HG03064 (cell line): Measurements from ENCODE around the gene CACNA2D2.

Experiments used
- ATAC-seq: cut with Tn5 transposase; IDR thresholded peaks from one replicate; pipeline ENCODE4 v1.9.1; 2021; ENCODE audit warnings: low read depth; ENCODE audit not compliant: unreplicated experiment

Gene CACNA2D2

DNA sequence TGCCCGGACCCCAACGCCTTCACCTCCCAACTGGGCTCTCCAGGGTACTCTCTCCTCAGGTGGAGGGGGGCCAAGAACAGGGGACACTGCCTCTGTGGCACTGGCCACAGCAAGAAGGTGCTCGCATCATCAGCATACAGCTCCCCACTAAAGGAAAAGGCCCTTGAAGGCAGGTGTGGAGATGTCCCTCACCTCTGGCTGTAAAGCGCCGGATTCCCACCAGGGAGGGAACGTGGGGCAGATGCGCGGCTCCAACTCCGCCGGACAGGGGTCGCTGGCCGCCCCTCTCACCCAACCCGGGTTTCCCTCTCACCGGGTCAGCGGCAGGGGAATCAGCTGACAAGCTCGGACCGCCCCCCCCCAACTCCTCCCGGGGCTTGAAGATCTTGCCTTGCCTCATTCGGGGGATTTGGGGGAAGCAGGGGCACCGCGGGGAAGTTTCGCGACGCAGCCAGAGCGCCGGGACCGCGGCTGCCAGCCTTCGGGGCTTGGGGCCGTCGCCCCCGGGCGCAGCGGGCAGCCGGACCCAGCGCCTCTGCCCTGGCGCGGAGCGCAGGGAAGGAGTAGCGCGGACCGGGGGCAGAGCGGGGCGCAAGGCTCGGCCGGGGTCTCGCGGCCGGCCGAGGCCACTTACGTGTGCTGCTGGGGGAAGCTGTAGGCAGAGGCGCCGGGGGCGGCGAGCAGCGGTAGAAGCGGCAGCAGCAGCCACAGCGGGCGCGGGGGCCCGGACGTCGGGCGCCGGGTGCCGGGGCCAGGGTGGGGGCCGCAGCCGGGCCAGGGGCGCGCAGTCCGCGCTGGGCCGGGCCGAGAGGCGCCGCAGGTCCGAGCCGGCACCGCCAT lies 630 bp downstream of the CACNA2D2 start:
- no peak for ATAC-seq

- ATAC-seq = no peak
Observed at GRCh38 chr3:50502225-50502583, 1.2 kb downstream of the CACNA2D2 start.

- no peak for ATAC-seq
Observed at GRCh38 chr3:50495609-50496423, 7.6 kb downstream of the CACNA2D2 start.

GRCh38 chr3:50494126-50494525 lies 9.3 kb downstream of the CACNA2D2 start:
- ATAC-seq = no peak

GRCh38 chr3:50493623-50494022 lies 9.8 kb downstream of the CACNA2D2 start:
- ATAC-seq = no peak

DNA sequence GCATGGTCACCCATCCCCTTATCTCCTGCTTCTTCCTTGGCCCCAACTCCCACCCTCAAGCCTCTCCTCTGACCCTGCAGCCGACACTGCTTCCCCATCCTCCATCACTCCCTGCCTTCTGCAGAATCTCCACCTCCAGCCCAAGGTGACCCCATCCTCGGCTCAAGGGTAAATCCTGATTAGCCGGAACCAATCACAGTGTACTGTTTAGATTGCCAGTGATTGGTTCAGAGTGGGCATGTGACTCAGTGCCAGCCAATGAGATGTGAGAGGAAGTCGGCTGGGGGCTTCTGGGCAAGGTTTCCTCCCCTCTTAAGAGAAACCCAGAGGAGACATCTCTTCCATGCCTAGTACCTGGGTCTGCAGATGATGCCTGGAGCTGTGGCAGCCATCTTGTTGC lies 10.3 kb downstream of the CACNA2D2 start:
- ATAC-seq = no peak

- no peak for ATAC-seq
Observed at GRCh38 chr3:50491023-50491422, 12.4 kb downstream of the CACNA2D2 start.

DNA sequence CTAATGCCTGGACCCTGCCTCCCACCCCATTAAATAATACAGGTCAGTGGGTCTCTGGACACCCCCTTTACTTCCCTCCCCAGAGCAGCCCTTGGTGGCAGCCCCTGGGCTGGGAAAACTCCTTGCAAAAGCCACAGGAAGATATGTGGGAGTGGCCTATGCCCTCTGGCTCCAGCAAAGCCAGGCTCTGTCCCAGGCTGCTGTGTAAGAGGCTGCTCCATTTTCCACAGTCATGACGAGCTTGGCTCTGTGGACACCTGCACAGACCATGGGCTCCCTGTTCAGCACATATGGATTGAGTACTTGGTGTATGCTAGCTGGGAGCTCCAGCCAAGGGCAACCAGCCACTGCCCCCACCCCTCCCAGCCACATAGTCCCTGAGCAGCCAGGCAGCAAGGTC lies 13.0 kb downstream of the CACNA2D2 start:
- ATAC-seq = no peak

GRCh38 chr3:50487181-50487580 lies 16.3 kb downstream of the CACNA2D2 start:
- no peak for ATAC-seq

DNA sequence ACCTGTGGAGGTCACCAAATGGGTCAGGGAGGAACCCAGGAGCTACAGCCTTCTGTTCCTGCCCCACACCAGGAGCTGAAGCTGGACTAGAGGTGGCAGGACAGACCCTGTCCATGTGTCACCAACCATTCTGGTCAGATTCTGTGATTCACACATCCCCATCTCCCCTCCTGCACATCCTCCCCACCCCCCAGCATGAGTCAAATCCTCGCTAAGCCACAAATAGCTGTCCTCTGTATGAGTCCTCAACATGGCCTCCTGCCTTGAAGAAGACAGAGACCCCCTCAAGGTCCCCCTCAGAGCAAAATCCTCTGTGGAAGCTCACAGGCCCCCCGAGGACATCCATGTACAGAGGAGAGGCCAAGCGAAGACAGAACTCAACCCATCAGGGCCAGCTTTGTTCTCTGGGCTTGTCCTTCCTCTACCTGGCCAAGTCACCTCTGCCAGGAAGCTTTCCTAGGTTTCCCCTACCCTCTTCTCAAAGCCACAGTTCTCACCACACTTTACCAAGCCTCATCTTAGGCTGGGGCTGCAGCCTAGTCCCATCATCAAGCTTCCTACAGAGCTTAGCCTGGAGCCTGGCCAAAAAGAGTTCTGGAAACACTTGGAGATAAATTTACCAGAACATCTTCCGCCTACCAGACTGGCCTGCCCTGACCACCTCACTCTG lies 17.1 kb downstream of the CACNA2D2 start:
- no peak for ATAC-seq

GRCh38 chr3:50484722-50485121 lies 18.7 kb downstream of the CACNA2D2 start:
- no peak for ATAC-seq

- no peak for ATAC-seq
Observed at GRCh38 chr3:50483374-50483773, 20.1 kb downstream of the CACNA2D2 start.

DNA sequence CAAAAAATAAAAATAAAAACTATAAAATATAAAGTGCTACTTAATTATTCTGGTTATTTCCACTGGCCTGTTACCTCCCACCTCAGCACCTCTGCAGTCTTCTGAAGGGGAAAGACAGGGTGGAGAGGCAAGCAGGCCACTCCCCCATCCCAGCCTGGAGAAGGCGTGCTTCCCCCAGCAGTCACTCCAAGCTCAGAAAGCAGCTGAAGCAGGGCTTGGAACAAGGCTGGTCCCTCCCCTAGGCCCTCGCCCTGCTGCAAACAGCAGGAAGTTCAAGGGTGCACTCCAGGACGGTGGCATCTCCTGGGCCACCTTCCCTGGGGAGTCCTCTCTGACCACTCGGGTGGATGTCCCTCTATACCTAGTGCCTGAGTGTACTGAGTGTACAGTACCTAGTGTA lies 21.4 kb downstream of the CACNA2D2 start:
- ATAC-seq = no peak

DNA sequence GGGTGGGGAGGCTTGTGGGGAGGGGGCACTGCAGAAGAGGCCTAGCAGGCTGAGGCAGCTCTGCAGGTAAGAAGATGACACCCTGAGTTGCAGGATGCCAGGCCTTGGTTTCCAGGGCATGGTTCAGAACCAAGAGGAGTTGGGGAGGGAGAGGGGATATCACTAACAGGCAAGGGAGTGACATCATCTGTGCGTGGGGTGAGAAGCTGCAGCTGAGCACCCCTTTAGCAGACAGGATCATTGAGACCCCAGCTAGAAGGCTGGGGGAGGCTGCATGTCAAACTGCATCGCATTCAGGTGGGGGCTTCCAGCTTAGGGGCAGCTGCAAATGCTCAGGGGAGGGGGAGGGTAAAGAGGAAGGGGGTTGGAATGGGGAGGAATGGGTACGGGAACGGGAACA lies 23.0 kb downstream of the CACNA2D2 start:
- no peak for ATAC-seq

DNA sequence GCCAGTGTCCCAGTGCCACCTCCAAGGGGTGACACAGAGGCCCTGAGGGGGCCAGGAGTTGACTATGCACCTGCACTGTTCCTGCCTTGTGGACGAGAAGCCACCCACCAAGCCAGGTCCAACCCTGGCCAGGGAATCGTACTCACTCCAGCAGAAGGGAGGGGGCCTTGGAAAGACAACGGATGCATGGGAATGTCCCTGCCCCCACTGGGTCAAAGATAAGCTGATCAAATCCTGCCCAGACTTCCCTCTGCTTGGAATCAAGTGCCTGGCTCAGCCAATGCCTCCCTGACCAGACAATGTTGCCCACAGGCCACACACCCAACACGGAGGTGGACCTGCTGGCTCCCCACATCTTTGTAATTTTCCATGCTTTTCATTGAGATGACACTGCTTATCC lies 23.9 kb downstream of the CACNA2D2 start:
- ATAC-seq = no peak

GRCh38 chr3:50478671-50479260 lies 24.7 kb downstream of the CACNA2D2 start:
- ATAC-seq = no peak

DNA sequence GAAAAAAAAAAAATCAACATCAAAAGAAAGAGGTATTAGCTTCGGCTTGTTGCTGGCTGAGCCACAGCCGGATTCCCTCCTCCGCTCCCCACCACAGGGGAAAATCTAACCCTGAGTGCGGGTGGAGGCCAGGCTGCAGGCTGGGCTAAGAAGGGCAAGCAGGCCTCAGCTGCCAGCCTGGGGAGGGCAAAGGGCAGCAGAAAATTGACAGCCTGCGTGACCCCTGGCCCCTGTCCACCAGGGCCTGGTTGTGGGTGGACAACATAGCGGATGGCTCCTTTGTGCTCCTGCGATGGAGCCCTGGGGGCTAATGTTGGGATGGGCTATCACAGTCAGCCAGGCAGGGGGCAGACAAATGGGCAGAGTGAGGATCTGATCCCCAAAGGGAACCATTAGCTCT lies 25.4 kb downstream of the CACNA2D2 start:
- ATAC-seq = no peak

DNA sequence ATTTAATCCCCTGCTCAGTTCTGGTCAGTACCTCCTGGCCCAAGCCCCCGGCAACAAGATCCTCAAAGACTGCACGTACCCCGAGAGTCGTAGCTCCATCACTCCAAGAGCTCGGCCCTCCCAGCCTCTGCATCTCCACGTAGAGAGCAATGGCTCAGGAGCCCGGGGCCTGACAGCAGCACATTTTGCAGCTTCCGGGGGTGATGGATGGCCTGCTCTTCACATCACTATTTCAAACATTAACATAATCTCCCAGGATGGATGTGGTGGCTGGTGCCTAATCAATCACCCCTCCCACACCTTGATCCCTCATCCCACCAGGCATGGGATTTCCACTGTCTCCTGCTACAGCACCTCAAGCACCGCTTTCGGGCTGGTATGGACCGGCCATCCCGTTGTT lies 28.1 kb downstream of the CACNA2D2 start:
- no peak for ATAC-seq

- no peak for ATAC-seq
Observed at GRCh38 chr3:50474717-50475116, 28.7 kb downstream of the CACNA2D2 start.

- ATAC-seq = no peak
Observed at GRCh38 chr3:50473768-50474167, 29.7 kb downstream of the CACNA2D2 start.

- no peak for ATAC-seq
Observed at GRCh38 chr3:50472958-50473357, 30.5 kb downstream of the CACNA2D2 start.
